Colonic mucosa (tissue), 4 donors: ENCODE measurements around the gene HOXD8. TPM values are rescaled to one million over a fixed set of nuclear protein-coding genes. Genes with fewer than 3 reads are reported as not detected.

Experiments used
- DNase-seq: peaks from one replicate; pipeline ENCODE4 v3.0.0-alpha.2; 2020
- H3K27ac ChIP-seq: fragments of 200-600 bp; one replicate; pipeline ENCODE4 v1.8.0; 2021
- H3K27me3 ChIP-seq: fragments of 200-600 bp; one replicate; pipeline ENCODE4 v1.8.0; 2021
- H3K36me3 ChIP-seq: fragments of 200-600 bp; one replicate; pipeline ENCODE4 v1.8.0; 2021
- H3K4me1 ChIP-seq: fragments of 200-600 bp; one replicate; pipeline ENCODE4 v1.8.0; 2021; ENCODE audit warnings: mild to moderate bottlenecking
- H3K4me3 ChIP-seq: fragments of 200-600 bp; one replicate; pipeline ENCODE4 v1.8.0; 2021
- H3K9ac ChIP-seq, 2 donors: one replicate each; pipeline ENCODE4 v1.7.0; 2013; ENCODE audit warnings: control low read depth in 2 of 2, low read depth in 2 of 2, low read length in 2 of 2
- H3K9me3 ChIP-seq: fragments of 200-600 bp; one replicate; pipeline ENCODE4 v1.8.0; 2021
- CTCF ChIP-seq: fragments of 200-600 bp; IDR thresholded peaks from one replicate; pipeline ENCODE4 v1.8.0; 2022; ENCODE audit warnings: antibody characterized with exemption, mild to moderate bottlenecking
- intact Hi-C: fragments of 100-400 bp; cut with DNase I; formaldehyde crosslinking; loops from one replicate; pipeline ENCODE4 v1.14.1; 2022
- total RNA-seq, 2 donors: library from RNA; stranded (reverse); fragmentation: NEBNext Ultra II Directional in 1 of 2; extraction: Animal tissue kit (Norgen Biotek cat#: 25700) in 1 of 2; gene quantifications; one replicate each; pipeline ENCODE4 v1.2.1, GENCODE V29; 2021
- donor health status: healthy.
- donor health status: DM: no; HTN: no; CAD: no.
- donor health status: DM: no; HTN: no; CAD: no.

HOXD8 gene
- total RNA-seq, 2 donors from 2014 or later: 3.1 to 4.6 TPM

GRCh38 chr2:176147800-176148496 lies 18.4 kb downstream of the HOXD8 start:
- no peak for DNase-seq
- Histone ChIP-seq H3K27me3 (no peaks in the 10 kb centered on the region), H3K4me3 (no peak overlapping the region), H3K9ac (no peak overlapping the region), H3K4me1 (no peaks in the 10 kb centered on the region), H3K9me3 (no peaks in the 10 kb centered on the region), H3K27ac (no peak overlapping the region), H3K36me3 (no peaks in the 10 kb centered on the region)
- TF ChIP-seq CTCF: no peak
- intact Hi-C loops: no loop called here

GRCh38 chr2:176148751-176149421 lies 19.4 kb downstream of the HOXD8 start:
- no peak for TF ChIP-seq CTCF
- intact Hi-C loops: no loop called here
- Histone ChIP-seq H3K27me3 (no peaks in the 10 kb centered on the region), H3K9me3 (no peaks in the 10 kb centered on the region), H3K27ac (no peak overlapping the region), H3K4me3 (no peak overlapping the region), H3K36me3 (no peaks in the 10 kb centered on the region), H3K9ac (no peak overlapping the region), H3K4me1 (no peaks in the 10 kb centered on the region)
- DNase-seq: no peak

- intact Hi-C loops: no loop called here
Measured at GRCh38 chr2:176149481-176149938, 20.0 kb downstream of the HOXD8 start.

GRCh38 chr2:176149939-176150583 lies 20.6 kb downstream of the HOXD8 start:
- Histone ChIP-seq H3K9me3 (no peaks in the 10 kb centered on the region), H3K27ac (no peak overlapping the region), H3K27me3 (no peaks in the 10 kb centered on the region), H3K4me1 (no peaks in the 10 kb centered on the region), H3K4me3 (no peak overlapping the region), H3K9ac (no peak overlapping the region), H3K36me3 (no peaks in the 10 kb centered on the region)
- no peak for DNase-seq
- intact Hi-C loops: no loop called here
- TF ChIP-seq CTCF: no peak

More at GRCh38 chr2:176149481-176149938, 20.0 kb downstream of the HOXD8 start:
- Histone ChIP-seq H3K36me3 (no peaks in the 10 kb centered on the region), H3K9ac (no peak overlapping the region), H3K4me1 (no peaks in the 10 kb centered on the region), H3K27me3 (no peaks in the 10 kb centered on the region), H3K9me3 (no peaks in the 10 kb centered on the region), H3K27ac (no peak overlapping the region), H3K4me3 (no peak overlapping the region)
- no peak for DNase-seq
- TF ChIP-seq CTCF: no peak

GRCh38 chr2:176150584-176151441 lies 21.3 kb downstream of the HOXD8 start:
- DNase-seq: no peak
- TF ChIP-seq CTCF: no peak
- Histone ChIP-seq H3K4me3 (no peak overlapping the region), H3K27me3 (peaks cover 3% of the 10 kb centered on the region), H3K9ac (no peak overlapping the region), H3K4me1 (no peaks in the 10 kb centered on the region), H3K36me3 (no peaks in the 10 kb centered on the region), H3K9me3 (no peaks in the 10 kb centered on the region), H3K27ac (no peak overlapping the region)
- intact Hi-C loops: no loop called here
